HepG2 (cell line): Measurements from ENCODE around the gene BUD23. TPM values are rescaled to one million over a fixed set of nuclear protein-coding genes. Genes with fewer than 3 reads are reported as not detected.
A peak's percentile ranks its signal among the peaks of the same experiment; 100 is the strongest.

Experiments used
- ATAC-seq: fragments of 200-7000 bp; cut with Tn5 transposase; 3 replicates; pipeline ENCODE4 v1.9.1; 2020; ENCODE audit warnings: mild to moderate bottlenecking, moderate library complexity
- BruUV-seq: library from RNA; stranded (reverse); fragments of 400-500 nt; replicated peaks from 2 replicates; lab custom pipeline; 2021; lab: Mats Ljungman, UMichigan
- CTCF ChIA-PET: fragments of 300-600 bp; formaldehyde crosslinking; extraction: SDS; loops from one replicate; lab custom pipeline; 2021; ENCODE audit warnings: low total read pairs, inconsistent platforms, low intra/inter-chr PET ratio; lab: Yijun Ruan, JAX
- POLR2A ChIA-PET: fragments of 350-600 bp; sonication (Branson Sonifier 250); formaldehyde crosslinking; loops from one replicate; lab custom pipeline; 2020; ENCODE audit warnings: antibody characterized with exemption, inconsistent platforms; lab: Yijun Ruan, JAX
- DNase-seq: peaks from one replicate; pipeline ENCODE4 v3.0.0-alpha.2; 2015; ENCODE audit warnings: low spot score
- FAIRE-seq: peaks from 3 replicates; lab custom pipeline; 2011; peaks lifted over from hg19 to GRCh38; lab: Jason Lieb, UNC
- H2AFZ ChIP-seq: one replicate; pipeline ENCODE4 v1.6.1; 2011; ENCODE audit warnings: low read length, inconsistent platforms
- H3K27ac ChIP-seq: fragments of 300-600 bp; 3 replicates; pipeline ENCODE4 v1.8.0; 2011; ENCODE audit warnings: mixed run types, mild to moderate bottlenecking, mixed read lengths, low read length, inconsistent platforms; ENCODE audit not compliant: insufficient read depth; ENCODE audit errors: extremely low read length
- H3K27me3 ChIP-seq, 2 experiments: fragments of 200-600 bp in 1 of 2; 2 replicates in 1 of 2; 3 replicates in 1 of 2; pipeline versions ENCODE4 v1.6.0 to v1.8.0; 2011; ENCODE audit warnings: low read length in 2 of 2, mild to moderate bottlenecking in 2 of 2, moderate library complexity in 2 of 2, inconsistent platforms in 1 of 2; ENCODE audit not compliant: insufficient read depth in 2 of 2, control insufficient read depth in 1 of 2
- H3K36me3 ChIP-seq, 2 experiments: fragments of 200-600 bp in 1 of 2; replicated peaks in 1 of 2; 2 replicates in 1 of 2; 3 replicates in 1 of 2; pipeline versions ENCODE4 v1.5.1 to v1.8.0; 2011; ENCODE audit warnings: low read length in 2 of 2, inconsistent platforms in 1 of 2; ENCODE audit not compliant: insufficient read depth in 2 of 2, control insufficient read depth in 1 of 2
- H3K4me1 ChIP-seq: 2 replicates; pipeline ENCODE4 v1.5.1; 2012; ENCODE audit warnings: low read length, inconsistent platforms; ENCODE audit not compliant: insufficient read depth
- H3K4me2 ChIP-seq: 2 replicates; pipeline ENCODE4 v1.6.0; 2011; ENCODE audit warnings: low read depth, low read length, inconsistent platforms
- H3K4me3 ChIP-seq, 3 experiments: fragments of 200-600 bp in 1 of 3; sonication (generic), shearing (Covaris generic) in 1 of 3; replicated peaks in 1 of 3; 2 replicates each; pipeline ENCODE4 v1.5.1; 2011 to 2016; ENCODE audit warnings: low read length in 3 of 3, inconsistent platforms in 2 of 3, low read depth in 2 of 3, mild to moderate bottlenecking in 2 of 3, control low read depth in 1 of 3, mixed read lengths in 1 of 3; ENCODE audit not compliant: insufficient read depth in 1 of 3
- H3K79me2 ChIP-seq: one replicate; pipeline ENCODE4 v1.6.1; 2011; ENCODE audit warnings: low read length, inconsistent platforms; ENCODE audit not compliant: insufficient read depth
- H3K9ac ChIP-seq: 2 replicates; pipeline ENCODE4 v1.6.0; 2011; ENCODE audit warnings: mild to moderate bottlenecking, low read depth, low read length, inconsistent platforms; ENCODE audit not compliant: insufficient read depth
- H3K9me3 ChIP-seq: 2 replicates; pipeline ENCODE4 v1.5.1; 2012; ENCODE audit warnings: mild to moderate bottlenecking, low read length
- H4K20me1 ChIP-seq: 2 replicates; pipeline ENCODE4 v1.6.0; 2011; ENCODE audit warnings: inconsistent platforms, mild to moderate bottlenecking, low read length, moderate library complexity; ENCODE audit not compliant: insufficient read depth
- NFE2L2 ChIP-seq: fragments of 150-350 bp; IDR thresholded peaks from 2 replicates; pipeline ENCODE4 v1.6.1; 2014; ENCODE audit warnings: low read length
- TRIM22 ChIP-seq: fragments of 450-650 bp; IDR thresholded peaks from 2 replicates; pipeline ENCODE4 v1.6.1; 2017
- XRCC5 ChIP-seq: fragments of 200-400 bp; formaldehyde crosslinking; optimal IDR thresholded peaks from 2 replicates; pipeline ENCODE3; 2017; ENCODE audit warnings: mild to moderate bottlenecking, low read length
- ZNF276 ChIP-seq: sonication (generic); formaldehyde crosslinking; IDR thresholded peaks from 2 replicates; pipeline ENCODE4 v1.4.0; 2020; ENCODE audit warnings: mild to moderate bottlenecking, low read depth, missing genetic modification reagents
- ZSCAN25 ChIP-seq: sonication (generic); formaldehyde crosslinking; IDR thresholded peaks from 2 replicates; pipeline ENCODE4 v1.8.0; 2022; ENCODE audit warnings: mild to moderate bottlenecking, missing genetic modification reagents
- WGBS: methylation state at CpG from one replicate; pipeline ENCODE4 v1.1.6; 2017; ENCODE audit warnings: low lambda C conversion rate; 5-methylcytosine and 5-hydroxymethylcytosine counted together
- in situ Hi-C: cut with HindIII; loops from 2 replicates; pipeline ENCODE4 v1.10.0; 2017; ENCODE audit warnings: low pct_unique_long_range_greater_than_20kb; ENCODE audit not compliant: extremely low pct_ligation_motif_present
- intact Hi-C: fragments of 100-400 bp; cut with micrococcal nuclease; formaldehyde crosslinking; loops from one replicate; pipeline ENCODE4 v1.10.0; 2022; ENCODE audit not compliant: unreplicated experiment
- polyA plus RNA-seq, 8 experiments: library from polyadenylated mRNA; depleted of rRNA in 3 of 8; stranded (reverse) in 7 of 8; unstranded in 1 of 8; fragments of >200 nt; fragmentation: Illumina TruSeq in 4 of 8; extraction: Trizol in 4 of 8; gene quantifications; 2 replicates each; pipeline versions ENCODE4 v1.2.1 to v1.2.3, GENCODE V29; 2011 to 2016; ENCODE audit warnings: low read depth in 4 of 8, missing spikeins in 1 of 8, mixed read lengths in 1 of 8; ENCODE audit not compliant: insufficient read depth in 1 of 8
- total RNA-seq, 5 experiments: library from RNA; depleted of rRNA; stranded (reverse); fragments of >200 nt; fragmentation: Illumina TruSeq; extraction: Trizol; gene quantifications; 2 replicates each; pipeline ENCODE4 v1.2.3, GENCODE V29; 2016; ENCODE audit warnings: low read depth in 1 of 5

The BUD23 gene
- total and polyA plus RNA-seq, 2 of the 13 experiments (the other 11 are each of a cell fraction or from before 2014, with no cell fraction given), result 47.5 to 54.5 TPM

GRCh38 chr7:73726083-73726466, 42.7 kb downstream of the BUD23 start (continued):
- TF ChIP-seq ZNF276 (no peak), XRCC5 (peak; percentile 1), TRIM22 (0 out of 2 replicates have a peak, but pooled peaks have one; percentile 59)

GRCh38 chr7:73727952-73728351, 44.6 kb downstream of the BUD23 start:
- H3K4me3 ChIP-seq, result no peak overlapping the region
- DNase-seq (no peak), ATAC-seq (no peak), FAIRE-seq (no peak)
- no TSS peak for BruUV-seq
- WGBS, result 35% methylated on average over 3 of the region's 3 CpGs
- ChIA-PET POLR2A (interaction anchor here (0.9 kb wide), 1 partner anchor 10 kb away, joined by 5 read pairs; the partner anchor contains the start of gene ABHD11), CTCF (no interaction called here)
- intact Hi-C loops, result loop anchor here (5.0 kb wide), 1 partner anchor 116 kb away; no protein-coding TSS in a partner anchor
- H3K36me3 ChIP-seq, result no peaks in the 10 kb centered on the region
- H3K9ac ChIP-seq, result no peak overlapping the region
- H2AFZ ChIP-seq, result no peak overlapping the region
- H3K4me1 ChIP-seq, result peaks cover 20% of the 10 kb centered on the region
- H3K9me3 ChIP-seq, result no peaks in the 10 kb centered on the region
- H3K4me2 ChIP-seq, result no peak overlapping the region
- H3K27ac ChIP-seq, result no peak overlapping the region
- H3K79me2 ChIP-seq, result no peaks in the 10 kb centered on the region
- in situ Hi-C loops, result no loop called here
- TF ChIP-seq ZSCAN25 (no peak), NFE2L2 (peak; percentile 42; the same call in 1 of the 2 replicates)
- no peaks in the 10 kb centered on the region; a peak in 1 of 5 replicates for H3K27me3 ChIP-seq
- no peaks in the 10 kb centered on the region for H4K20me1 ChIP-seq
